Choroid plexus epithelial cell (primary cell): ENCODE measurements around the gene ZNF253.

Experiments used
- DNase-seq: peaks from one replicate; pipeline ENCODE4 v3.0.0-alpha.2; 2010; ENCODE audit warnings: low read depth
- H3K4me3 ChIP-seq: 2 replicates; pipeline ENCODE4 v1.5.1; 2011; ENCODE audit warnings: low read depth, mild to moderate bottlenecking, control low read depth, low read length, moderate library complexity
- TF ChIP-seq, protein P1 (sequence below): conservative IDR thresholded peaks from 2 replicates; pipeline ENCODE4 v1.5.1; 2011; ENCODE audit warnings: low read depth, mild to moderate bottlenecking, control low read depth, inconsistent platforms, low read length, moderate library complexity

ZNF253 gene

GRCh38 chr19:19865750-19866610 is at the start of gene ZNF253:
Gene ZNF253 (plus strand): TSS chr19:19865882. CDS start chr19:19865997, 115 bp downstream.
- TF ChIP-seq, protein P1, sequence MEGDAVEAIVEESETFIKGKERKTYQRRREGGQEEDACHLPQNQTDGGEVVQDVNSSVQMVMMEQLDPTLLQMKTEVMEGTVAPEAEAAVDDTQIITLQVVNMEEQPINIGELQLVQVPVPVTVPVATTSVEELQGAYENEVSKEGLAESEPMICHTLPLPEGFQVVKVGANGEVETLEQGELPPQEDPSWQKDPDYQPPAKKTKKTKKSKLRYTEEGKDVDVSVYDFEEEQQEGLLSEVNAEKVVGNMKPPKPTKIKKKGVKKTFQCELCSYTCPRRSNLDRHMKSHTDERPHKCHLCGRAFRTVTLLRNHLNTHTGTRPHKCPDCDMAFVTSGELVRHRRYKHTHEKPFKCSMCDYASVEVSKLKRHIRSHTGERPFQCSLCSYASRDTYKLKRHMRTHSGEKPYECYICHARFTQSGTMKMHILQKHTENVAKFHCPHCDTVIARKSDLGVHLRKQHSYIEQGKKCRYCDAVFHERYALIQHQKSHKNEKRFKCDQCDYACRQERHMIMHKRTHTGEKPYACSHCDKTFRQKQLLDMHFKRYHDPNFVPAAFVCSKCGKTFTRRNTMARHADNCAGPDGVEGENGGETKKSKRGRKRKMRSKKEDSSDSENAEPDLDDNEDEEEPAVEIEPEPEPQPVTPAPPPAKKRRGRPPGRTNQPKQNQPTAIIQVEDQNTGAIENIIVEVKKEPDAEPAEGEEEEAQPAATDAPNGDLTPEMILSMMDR = no peak
- DNase-seq = peak; percentile 95
- peak within 1 kb of the TSS; percentile 90 for H3K4me3 ChIP-seq

GRCh38 chr19:19816679-19817078 is 49.0 kb upstream of the ZNF253 start:
- no peak for DNase-seq
- no peak overlapping the region for H3K4me3 ChIP-seq
- TF ChIP-seq, protein P1 = no peak

GRCh38 chr19:19817357-19817756 is 48.3 kb upstream of the ZNF253 start:
- no peak for DNase-seq
- TF ChIP-seq, protein P1 = no peak
- H3K4me3 ChIP-seq = no peak overlapping the region

GRCh38 chr19:19820774-19821320 is 44.8 kb upstream of the ZNF253 start:
- H3K4me3 ChIP-seq = peak overlapping the region; percentile 92
- DNase-seq = peak; percentile 7
- TF ChIP-seq, protein P1 = no peak

- TF ChIP-seq, protein P1 = no peak
- DNase-seq = peak; percentile 99
Observed at GRCh38 chr19:19821366-19821951, 44.2 kb upstream of the ZNF253 start, which contains the start of gene ZNF506. Gene ZNF506 (minus strand): TSS chr19:19821750. CDS start chr19:19821603, 147 bp downstream.

GRCh38 chr19:19821976-19822375 is 43.7 kb upstream of the ZNF253 start:
- DNase-seq = peak; percentile 9
- peak overlapping the region; percentile 92 for H3K4me3 ChIP-seq

More at GRCh38 chr19:19821366-19821951, 44.2 kb upstream of the ZNF253 start, which contains the start of gene ZNF506:
- H3K4me3 ChIP-seq = peak within 1 kb of the TSS; percentile 92

GRCh38 chr19:19823916-19824315 is 41.8 kb upstream of the ZNF253 start:
- DNase-seq = no peak
- H3K4me3 ChIP-seq = no peak overlapping the region
- TF ChIP-seq, protein P1 = no peak
